HCT116 (cell line): ENCODE results near the gene HUNK. TPM values are rescaled to one million over a fixed set of nuclear protein-coding genes. Genes with fewer than 3 reads are reported as not detected.

ENCODE experiments used
- ATAC-seq: fragments of 200-7000 bp; cut with Tn5 transposase; 2 replicates; pipeline ENCODE4 v1.9.1; 2020; ENCODE audit warnings: mild to moderate bottlenecking, moderate library complexity
- BruUV-seq: library from RNA; stranded (reverse); fragments of 400-500 nt; replicated peaks from 2 replicates; lab custom pipeline; 2021; lab: Mats Ljungman, UMichigan
- CTCF ChIA-PET: fragments of 300-600 bp; sonication (Branson Sonifier 250); formaldehyde crosslinking; loops from one replicate; lab custom pipeline; 2021; ENCODE audit warnings: antibody characterized with exemption; lab: Charles Lee
- POLR2A ChIA-PET: fragments of 300-600, 350-600 bp; sonication (Branson Sonifier 250); formaldehyde crosslinking; loops from one replicate; lab custom pipeline; 2021; ENCODE audit warnings: antibody characterized with exemption; lab: Charles Lee
- RAD21 ChIA-PET, 2 experiments: fragments of 300-600 bp; sonication (Branson Sonifier 250); formaldehyde crosslinking; loops; one replicate each; lab custom pipeline; 2023; ENCODE audit warnings: low total read pairs in 2 of 2; ENCODE audit not compliant: uncharacterized antibody in 2 of 2, unreplicated experiment in 2 of 2, low non-redundant PET in 1 of 2; lab: Charles Lee
- DNase-seq: peaks from one replicate; pipeline ENCODE4 v3.0.0-alpha.2; 2010; ENCODE audit warnings: low read depth, low spot score
- H2AFZ ChIP-seq: fragments of 200-600 bp; shearing (Covaris generic), sonication (generic); 2 replicates; pipeline ENCODE4 v1.6.1; 2017; ENCODE audit warnings: low read depth, mixed run types, mixed read lengths, antibody characterized with exemption, low read length; ENCODE audit not compliant: poor library complexity, severe bottlenecking
- H3K27ac ChIP-seq: 2 replicates; pipeline ENCODE4 v1.5.1; 2012; ENCODE audit warnings: low read depth, low read length
- H3K27me3 ChIP-seq: fragments of 200-600 bp; sonication (generic); 2 replicates; pipeline ENCODE4 v1.6.1; 2016; ENCODE audit warnings: mixed run types, low read length, mixed read lengths; ENCODE audit not compliant: insufficient read depth
- H3K36me3 ChIP-seq, 2 experiments: fragments of 200-500 bp in 1 of 2; fragments of 200-600 bp in 1 of 2; sonication (Bioruptor generic) in 1 of 2; sonication (generic) in 1 of 2; 2 replicates each; pipeline versions ENCODE4 v1.5.1 to v1.6.1; 2014 to 2016; ENCODE audit warnings: low read length in 2 of 2, inconsistent platforms in 1 of 2, mixed read lengths in 1 of 2, mixed run types in 1 of 2; ENCODE audit not compliant: insufficient read depth in 2 of 2, control insufficient read depth in 1 of 2
- H3K4me1 ChIP-seq, 2 experiments: fragments of 200-600 bp in 1 of 2; sonication (generic) in 1 of 2; 2 replicates each; pipeline versions ENCODE4 v1.5.1 to v1.6.1; 2012 to 2017; ENCODE audit warnings: low read length in 2 of 2, inconsistent platforms in 1 of 2, mild to moderate bottlenecking in 1 of 2, mixed read lengths in 1 of 2, mixed run types in 1 of 2, moderate library complexity in 1 of 2; ENCODE audit not compliant: insufficient read depth in 2 of 2, control insufficient read depth in 1 of 2
- H3K4me2 ChIP-seq: fragments of 200-600 bp; sonication (generic); 2 replicates; pipeline ENCODE4 v1.6.1; 2017; ENCODE audit warnings: mixed run types, low read length, mixed read lengths
- H3K4me3 ChIP-seq, 2 experiments: fragments of 200-600 bp in 1 of 2; sonication (generic) in 1 of 2; replicated peaks in 1 of 2; 2 replicates each; pipeline ENCODE4 v1.5.1; 2011 to 2016; ENCODE audit warnings: low read length in 2 of 2, control low read depth in 1 of 2, low read depth in 1 of 2, mild to moderate bottlenecking in 1 of 2, mixed read lengths in 1 of 2, mixed run types in 1 of 2
- H3K79me2 ChIP-seq: fragments of 200-600 bp; sonication (generic); 2 replicates; pipeline ENCODE4 v1.6.1; 2017; ENCODE audit warnings: mild to moderate bottlenecking, mixed run types, low read length, moderate library complexity, mixed read lengths; ENCODE audit not compliant: insufficient read depth
- H3K9ac ChIP-seq: fragments of 200-600 bp; sonication (generic); 2 replicates; pipeline ENCODE4 v1.6.1; 2016; ENCODE audit warnings: low read length, mixed read lengths
- H3K9me2 ChIP-seq: fragments of 200-600 bp; sonication (generic), shearing (Covaris generic); 2 replicates; pipeline ENCODE4 v1.6.1; 2017; ENCODE audit warnings: mixed run types, mild to moderate bottlenecking, moderate library complexity; ENCODE audit not compliant: insufficient read depth
- H3K9me3 ChIP-seq, 2 experiments: fragments of 200-500 bp in 1 of 2; fragments of 200-600 bp in 1 of 2; sonication (Bioruptor generic) in 1 of 2; sonication (generic) in 1 of 2; 2 replicates each; pipeline ENCODE4 v1.6.1; 2014 to 2017; ENCODE audit warnings: low read length in 2 of 2, mixed read lengths in 2 of 2, inconsistent platforms in 1 of 2, low read depth in 1 of 2, mild to moderate bottlenecking in 1 of 2, mixed run types in 1 of 2, moderate library complexity in 1 of 2; ENCODE audit not compliant: control insufficient read depth in 1 of 2, insufficient read depth in 1 of 2
- H4K20me1 ChIP-seq: fragments of 200-600 bp; sonication (generic), shearing (Covaris generic); 2 replicates; pipeline ENCODE4 v1.6.1; 2017; ENCODE audit warnings: mixed run types, mild to moderate bottlenecking, moderate library complexity; ENCODE audit not compliant: insufficient read depth
- CBX3 ChIP-seq: IDR thresholded peaks from 2 replicates; pipeline ENCODE4 v1.6.1; 2012; ENCODE audit warnings: low read depth
- CEBPB ChIP-seq: IDR thresholded peaks from 2 replicates; pipeline ENCODE4 v1.6.1; 2012; ENCODE audit warnings: low read depth
- EGR1 ChIP-seq: IDR thresholded peaks from 2 replicates; pipeline ENCODE4 v1.6.1; 2012; ENCODE audit warnings: low read depth
- ELF1 ChIP-seq: IDR thresholded peaks from 2 replicates; pipeline ENCODE4 v1.6.1; 2012; ENCODE audit warnings: low read depth, borderline replicate concordance
- EZH2 ChIP-seq: fragments of 200-600 bp; sonication (generic); IDR thresholded peaks from 2 replicates; pipeline ENCODE4 v1.6.1; 2017; ENCODE audit warnings: antibody characterized with exemption, mixed run types
- FOSL1 ChIP-seq: IDR thresholded peaks from 2 replicates; pipeline ENCODE4 v1.6.1; 2012; ENCODE audit warnings: low read depth
- JUND ChIP-seq: IDR thresholded peaks from 2 replicates; pipeline ENCODE4 v1.6.1; 2012
- POLR2A ChIP-seq: IDR thresholded peaks from 2 replicates; pipeline ENCODE4 v1.7.0; 2011; ENCODE audit warnings: borderline replicate concordance; ENCODE audit not compliant: insufficient read depth, insufficient read length; ENCODE audit errors: extremely low read depth
- POLR2AphosphoS5 ChIP-seq: IDR thresholded peaks from 2 replicates; pipeline ENCODE4 v1.6.1; 2011; ENCODE audit warnings: mild to moderate bottlenecking, low read depth, low read length, moderate library complexity
- RAD21 ChIP-seq: IDR thresholded peaks from 2 replicates; pipeline ENCODE4 v1.6.1; 2012; ENCODE audit warnings: low read depth, mild to moderate bottlenecking
- SRF ChIP-seq: IDR thresholded peaks from 2 replicates; pipeline ENCODE4 v1.6.1; 2012; ENCODE audit warnings: low read depth
- TCF7L2 ChIP-seq: IDR thresholded peaks from 2 replicates; pipeline ENCODE4 v1.7.0; 2011; ENCODE audit warnings: borderline replicate concordance, inconsistent platforms; ENCODE audit not compliant: insufficient read depth, insufficient read length; ENCODE audit errors: extremely low read depth
- ZFX ChIP-seq: fragments of 450-650 bp; IDR thresholded peaks from 2 replicates; pipeline ENCODE4 v1.6.1; 2017
- intact Hi-C: fragments of 100-400 bp; cut with micrococcal nuclease; formaldehyde crosslinking; loops from 2 replicates; pipeline ENCODE4 v1.10.0; 2022
- total RNA-seq: library from RNA; stranded (reverse); gene quantifications from one replicate; pipeline ENCODE4 v1.2.1, GENCODE V29; 2021; ENCODE audit not compliant: unreplicated experiment
- TF ChIP-seq, protein P1 (sequence below): IDR thresholded peaks from 2 replicates; pipeline ENCODE4 v1.6.1; 2012
- TF ChIP-seq, protein P2 (sequence below): IDR thresholded peaks from 2 replicates; pipeline ENCODE4 v1.6.1; 2011; ENCODE audit warnings: mild to moderate bottlenecking, low read length, moderate library complexity; ENCODE audit not compliant: insufficient replicate concordance; ENCODE audit errors: extremely low read depth
- TF ChIP-seq, protein P3 (sequence below), 3 experiments: fragments of 200-600 bp in 1 of 3; sonication (generic) in 1 of 3; IDR thresholded peaks in 2 of 3; conservative IDR thresholded peaks in 1 of 3; 2 replicates each; pipeline ENCODE4 v1.5.1; 2012 to 2017; ENCODE audit warnings: low read depth in 2 of 3, low read length in 2 of 3, antibody characterized with exemption in 1 of 3, borderline replicate concordance in 1 of 3, control low read depth in 1 of 3, mild to moderate bottlenecking in 1 of 3, mixed read lengths in 1 of 3, mixed run types in 1 of 3, moderate library complexity in 1 of 3; ENCODE audit not compliant: insufficient read depth in 1 of 3

HUNK gene
- total RNA-seq, 1 experiment from 2014 or later, result not detected

DNA sequence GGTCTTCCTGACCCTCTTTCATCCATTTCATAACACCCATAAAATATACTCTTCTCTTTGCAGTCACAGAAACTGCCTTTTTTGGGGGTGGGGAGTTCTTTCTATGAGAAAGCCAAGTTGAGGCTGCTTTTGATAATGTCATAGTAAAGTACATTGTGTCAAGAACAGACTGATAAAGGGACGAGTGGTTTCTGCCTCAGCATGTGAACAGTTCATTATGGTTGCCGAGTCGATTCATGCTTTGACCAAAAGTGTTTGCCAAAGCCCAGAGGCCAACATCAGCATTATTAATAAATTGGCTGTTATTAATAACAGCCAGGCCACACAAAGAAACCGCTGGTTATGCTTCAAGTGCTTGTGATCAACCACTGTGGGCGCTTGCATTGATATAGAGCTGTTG, 162.0 kb downstream of the HUNK start:
- Histone ChIP-seq H2AFZ (no peak overlapping the region), H3K36me3 (no peaks in the 10 kb centered on the region), H3K9me3 (no peaks in the 10 kb centered on the region), H3K9me2 (no peaks in the 10 kb centered on the region), H3K27me3 (peaks cover 14% of the 10 kb centered on the region; the same call in 1 of the 2 replicates), H3K4me1 (no peaks in the 10 kb centered on the region), H3K27ac (no peak overlapping the region), H3K79me2 (no peaks in the 10 kb centered on the region), H3K9ac (no peak overlapping the region), H3K4me3 (no peak overlapping the region), H3K4me2 (no peak overlapping the region), H4K20me1 (no peaks in the 10 kb centered on the region)
- no peak for TF ChIP-seq ELF1
- no peak for TF ChIP-seq FOSL1
- no peak for TF ChIP-seq RAD21
- no peak for TF ChIP-seq EZH2
- TF ChIP-seq, protein P1, sequence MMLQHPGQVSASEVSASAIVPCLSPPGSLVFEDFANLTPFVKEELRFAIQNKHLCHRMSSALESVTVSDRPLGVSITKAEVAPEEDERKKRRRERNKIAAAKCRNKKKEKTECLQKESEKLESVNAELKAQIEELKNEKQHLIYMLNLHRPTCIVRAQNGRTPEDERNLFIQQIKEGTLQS, result no peak
- ChIA-PET CTCF (no interaction called here), RAD21 (no interaction called here), POLR2A (no interaction called here)
- no TSS peak for BruUV-seq
- DNase-seq, result no peak
- intact Hi-C loops, result no loop called here
- no peak for ATAC-seq

DNA sequence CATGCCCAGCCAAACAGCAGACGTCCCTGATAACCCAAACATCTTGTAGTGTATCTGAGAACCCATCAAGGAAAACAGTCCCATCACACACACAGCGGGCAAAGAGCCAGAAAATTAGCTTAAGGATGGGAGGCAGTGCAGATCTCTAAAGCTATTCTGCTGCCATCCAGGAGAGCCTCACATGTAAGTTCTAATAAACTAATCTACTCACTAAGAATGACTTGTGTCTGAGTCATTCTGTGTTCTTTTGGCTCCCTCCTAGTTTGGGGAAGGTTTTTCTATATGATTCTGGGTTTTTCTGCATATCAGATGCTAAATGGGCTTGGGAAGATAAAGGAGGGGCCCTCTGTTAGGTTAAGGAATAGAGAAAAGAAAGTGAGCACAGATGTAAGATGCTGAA, 162.8 kb downstream of the HUNK start:
- H3K27me3 ChIP-seq, result peaks cover 14% of the 10 kb centered on the region; the same call in 1 of the 2 replicates
- no peak for TF ChIP-seq TCF7L2
- TF ChIP-seq EZH2, result no peak
- TF ChIP-seq CBX3, result no peak
- TF ChIP-seq CEBPB, result no peak
- no peak for TF ChIP-seq RAD21
- TF ChIP-seq FOSL1, result no peak
- TF ChIP-seq, protein P2, sequence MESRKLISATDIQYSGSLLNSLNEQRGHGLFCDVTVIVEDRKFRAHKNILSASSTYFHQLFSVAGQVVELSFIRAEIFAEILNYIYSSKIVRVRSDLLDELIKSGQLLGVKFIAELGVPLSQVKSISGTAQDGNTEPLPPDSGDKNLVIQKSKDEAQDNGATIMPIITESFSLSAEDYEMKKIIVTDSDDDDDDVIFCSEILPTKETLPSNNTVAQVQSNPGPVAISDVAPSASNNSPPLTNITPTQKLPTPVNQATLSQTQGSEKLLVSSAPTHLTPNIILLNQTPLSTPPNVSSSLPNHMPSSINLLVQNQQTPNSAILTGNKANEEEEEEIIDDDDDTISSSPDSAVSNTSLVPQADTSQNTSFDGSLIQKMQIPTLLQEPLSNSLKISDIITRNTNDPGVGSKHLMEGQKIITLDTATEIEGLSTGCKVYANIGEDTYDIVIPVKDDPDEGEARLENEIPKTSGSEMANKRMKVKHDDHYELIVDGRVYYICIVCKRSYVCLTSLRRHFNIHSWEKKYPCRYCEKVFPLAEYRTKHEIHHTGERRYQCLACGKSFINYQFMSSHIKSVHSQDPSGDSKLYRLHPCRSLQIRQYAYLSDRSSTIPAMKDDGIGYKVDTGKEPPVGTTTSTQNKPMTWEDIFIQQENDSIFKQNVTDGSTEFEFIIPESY, result no peak
- no peak for TF ChIP-seq POLR2AphosphoS5
- TF ChIP-seq EGR1, result no peak
- TF ChIP-seq, protein P3, sequence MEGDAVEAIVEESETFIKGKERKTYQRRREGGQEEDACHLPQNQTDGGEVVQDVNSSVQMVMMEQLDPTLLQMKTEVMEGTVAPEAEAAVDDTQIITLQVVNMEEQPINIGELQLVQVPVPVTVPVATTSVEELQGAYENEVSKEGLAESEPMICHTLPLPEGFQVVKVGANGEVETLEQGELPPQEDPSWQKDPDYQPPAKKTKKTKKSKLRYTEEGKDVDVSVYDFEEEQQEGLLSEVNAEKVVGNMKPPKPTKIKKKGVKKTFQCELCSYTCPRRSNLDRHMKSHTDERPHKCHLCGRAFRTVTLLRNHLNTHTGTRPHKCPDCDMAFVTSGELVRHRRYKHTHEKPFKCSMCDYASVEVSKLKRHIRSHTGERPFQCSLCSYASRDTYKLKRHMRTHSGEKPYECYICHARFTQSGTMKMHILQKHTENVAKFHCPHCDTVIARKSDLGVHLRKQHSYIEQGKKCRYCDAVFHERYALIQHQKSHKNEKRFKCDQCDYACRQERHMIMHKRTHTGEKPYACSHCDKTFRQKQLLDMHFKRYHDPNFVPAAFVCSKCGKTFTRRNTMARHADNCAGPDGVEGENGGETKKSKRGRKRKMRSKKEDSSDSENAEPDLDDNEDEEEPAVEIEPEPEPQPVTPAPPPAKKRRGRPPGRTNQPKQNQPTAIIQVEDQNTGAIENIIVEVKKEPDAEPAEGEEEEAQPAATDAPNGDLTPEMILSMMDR (IDR thresholded peaks at IDR 0.05 in 2 of 3, conservative IDR thresholded peaks at IDR 0.05 in 1 of 3; ENCODE audit: borderline replicate concordance in 1 of 3, insufficient read depth in 1 of 3, low read depth in 2 of 3, low read length in 2 of 3), result no peak
- no peak for TF ChIP-seq POLR2A
- no peak for TF ChIP-seq JUND
- TF ChIP-seq ZFX, result no peak
- TF ChIP-seq SRF, result no peak
- TF ChIP-seq, all 23 proteins: peak for 0
- ChIA-PET POLR2A (no interaction called here), CTCF (no interaction called here), RAD21 (no interaction called here)
- no peak overlapping the region for H3K9ac ChIP-seq
- no peaks in the 10 kb centered on the region for H3K79me2 ChIP-seq
- H3K4me1 ChIP-seq, result no peaks in the 10 kb centered on the region
- H3K27ac ChIP-seq, result no peak overlapping the region
- DNase-seq, result no peak
- H3K4me2 ChIP-seq, result no peak overlapping the region
- BruUV-seq, result no TSS peak
- H3K4me3 ChIP-seq, result no peak overlapping the region
- H4K20me1 ChIP-seq, result no peaks in the 10 kb centered on the region
- H3K9me2 ChIP-seq, result no peaks in the 10 kb centered on the region
- no peak for ATAC-seq
- no peaks in the 10 kb centered on the region for H3K36me3 ChIP-seq
- intact Hi-C loops, result no loop called here
- no peak overlapping the region for H2AFZ ChIP-seq
- H3K9me3 ChIP-seq, result no peaks in the 10 kb centered on the region
